Activated naive CD4-positive, alpha-beta T cell (primary cell): ENCODE results near the gene ZNF865.
"Not testable (repeated sequence)": the region's sequence is repeated elsewhere in the genome, so short reads cannot be mapped to it uniquely, and the experiment has no call there.

Experiments used
- DNase-seq, 4 experiments: peaks; one replicate each; lab custom pipeline; 2025; lab: John Stamatoyannopoulos, UW

ZNF865 gene

DNA sequence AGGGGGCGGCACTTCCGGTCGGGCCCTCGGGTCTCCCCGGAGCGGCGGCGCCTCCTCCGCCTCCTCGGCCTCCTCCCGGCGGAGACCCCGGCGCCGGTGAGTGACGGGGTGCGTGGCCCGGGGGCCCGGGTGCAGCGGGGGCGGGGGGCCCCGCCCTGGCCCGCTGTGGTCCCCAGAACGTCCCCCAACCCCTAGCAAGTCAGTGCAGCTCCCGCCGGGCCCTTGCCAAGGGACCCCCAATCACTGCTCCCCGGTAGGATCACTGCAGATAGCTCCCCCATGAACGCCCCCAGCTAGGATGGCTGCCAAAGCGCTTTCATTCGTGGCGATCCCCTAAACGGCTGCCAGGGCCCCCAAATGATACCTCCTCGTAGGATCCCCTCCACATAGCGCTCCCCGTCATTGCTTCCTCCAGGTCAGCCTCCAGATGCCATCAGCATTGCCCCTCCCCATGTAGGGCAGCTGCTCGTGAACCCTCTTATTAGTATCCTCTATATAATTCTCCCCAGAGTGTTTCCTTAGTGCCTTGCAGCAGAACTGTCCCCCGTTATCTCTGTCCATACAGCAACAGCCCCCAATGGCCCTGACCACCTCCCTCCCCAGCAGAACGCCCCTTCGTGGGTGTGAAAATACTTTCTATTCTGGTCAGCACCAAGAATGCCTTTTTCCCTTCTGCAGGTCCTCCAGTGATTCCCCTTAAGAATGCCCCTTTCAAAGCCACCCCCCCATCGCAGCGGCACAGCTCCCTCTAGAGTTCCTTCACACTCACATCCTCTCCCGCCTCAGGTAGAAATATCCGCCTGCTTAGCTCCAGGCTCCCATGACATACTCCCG is at the start of gene ZNF865:
Gene ZNF865 (plus strand): TSS at position 11 of the 834 bp plus-strand sequence. CDS start 7,972 bp downstream, outside the sequence.
- DNase-seq: peak in 2 of 4 experiments; percentile 42 to 57

DNA sequence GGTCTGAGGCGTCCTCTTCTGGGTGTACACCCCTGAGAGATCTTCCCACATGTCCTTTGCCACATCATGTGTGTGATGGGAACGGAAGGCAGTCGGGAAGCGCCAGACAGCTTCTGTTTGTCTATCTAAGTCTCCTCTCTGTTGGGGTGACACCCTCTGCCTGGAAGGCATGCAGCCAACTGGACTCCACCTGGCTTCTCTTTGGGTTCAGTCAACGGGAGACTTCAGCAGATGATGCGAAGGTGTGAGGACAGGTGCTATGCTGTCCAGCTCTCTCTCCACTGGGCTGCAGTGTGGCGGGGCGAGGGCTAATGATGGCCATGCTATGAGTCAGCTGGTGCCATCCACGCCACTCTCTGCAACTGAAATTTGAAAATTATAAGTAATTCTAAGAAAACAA is 45.8 kb upstream of the ZNF865 start:
- DNase-seq: no peak

GRCh38 chr19:55563261-55563690 is 42.2 kb upstream of the ZNF865 start:
- DNase-seq: no peak

- no peak for DNase-seq
Observed at GRCh38 chr19:55566823-55567222, 38.6 kb upstream of the ZNF865 start.

- DNase-seq: no peak
Observed at GRCh38 chr19:55567708-55568328, 37.6 kb upstream of the ZNF865 start.

DNA sequence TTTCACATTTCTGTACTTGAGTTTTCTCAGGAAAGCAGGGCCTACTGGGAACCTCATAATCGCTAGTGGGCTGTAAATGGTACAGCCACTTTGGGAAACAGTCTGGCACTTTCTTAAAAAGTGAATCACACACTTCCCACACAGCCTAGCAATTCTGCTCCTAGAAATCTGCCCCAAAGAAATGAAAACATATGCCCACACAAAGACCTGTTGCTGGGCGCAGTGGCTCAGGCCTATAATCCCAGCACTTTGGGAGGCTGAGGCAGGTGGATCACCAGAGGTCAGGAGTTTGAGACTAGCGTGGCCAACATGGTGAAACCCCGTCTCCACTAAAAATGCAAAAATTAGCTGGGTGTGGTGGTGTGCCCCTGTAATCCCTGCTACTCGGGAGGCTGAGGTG is 36.0 kb upstream of the ZNF865 start:
- not testable (repeated sequence) for DNase-seq

DNA sequence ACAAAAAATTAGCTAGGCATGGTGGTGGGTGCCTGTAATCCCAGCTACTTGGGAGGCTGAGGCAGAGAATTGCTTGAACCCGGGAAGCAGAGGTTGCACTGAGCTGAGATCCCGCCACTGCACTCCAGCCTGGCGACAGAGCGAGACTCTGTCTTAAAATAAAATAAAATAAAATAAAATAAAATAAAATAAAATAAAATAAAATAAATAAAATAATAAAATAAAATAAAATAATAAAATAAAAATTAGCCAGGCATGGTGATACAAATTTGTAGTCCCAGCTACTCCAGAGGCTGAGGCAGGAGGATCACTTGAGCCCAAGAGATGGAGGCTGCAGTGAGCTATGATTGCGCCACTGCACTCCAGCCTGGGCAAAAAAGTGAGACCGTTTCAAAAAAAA is 31.5 kb upstream of the ZNF865 start:
- not testable (repeated sequence) for DNase-seq

GRCh38 chr19:55576746-55577145 is 28.7 kb upstream of the ZNF865 start:
- DNase-seq: no peak

- DNase-seq: no peak
Observed at GRCh38 chr19:55578031-55578760, 27.3 kb upstream of the ZNF865 start.

DNA sequence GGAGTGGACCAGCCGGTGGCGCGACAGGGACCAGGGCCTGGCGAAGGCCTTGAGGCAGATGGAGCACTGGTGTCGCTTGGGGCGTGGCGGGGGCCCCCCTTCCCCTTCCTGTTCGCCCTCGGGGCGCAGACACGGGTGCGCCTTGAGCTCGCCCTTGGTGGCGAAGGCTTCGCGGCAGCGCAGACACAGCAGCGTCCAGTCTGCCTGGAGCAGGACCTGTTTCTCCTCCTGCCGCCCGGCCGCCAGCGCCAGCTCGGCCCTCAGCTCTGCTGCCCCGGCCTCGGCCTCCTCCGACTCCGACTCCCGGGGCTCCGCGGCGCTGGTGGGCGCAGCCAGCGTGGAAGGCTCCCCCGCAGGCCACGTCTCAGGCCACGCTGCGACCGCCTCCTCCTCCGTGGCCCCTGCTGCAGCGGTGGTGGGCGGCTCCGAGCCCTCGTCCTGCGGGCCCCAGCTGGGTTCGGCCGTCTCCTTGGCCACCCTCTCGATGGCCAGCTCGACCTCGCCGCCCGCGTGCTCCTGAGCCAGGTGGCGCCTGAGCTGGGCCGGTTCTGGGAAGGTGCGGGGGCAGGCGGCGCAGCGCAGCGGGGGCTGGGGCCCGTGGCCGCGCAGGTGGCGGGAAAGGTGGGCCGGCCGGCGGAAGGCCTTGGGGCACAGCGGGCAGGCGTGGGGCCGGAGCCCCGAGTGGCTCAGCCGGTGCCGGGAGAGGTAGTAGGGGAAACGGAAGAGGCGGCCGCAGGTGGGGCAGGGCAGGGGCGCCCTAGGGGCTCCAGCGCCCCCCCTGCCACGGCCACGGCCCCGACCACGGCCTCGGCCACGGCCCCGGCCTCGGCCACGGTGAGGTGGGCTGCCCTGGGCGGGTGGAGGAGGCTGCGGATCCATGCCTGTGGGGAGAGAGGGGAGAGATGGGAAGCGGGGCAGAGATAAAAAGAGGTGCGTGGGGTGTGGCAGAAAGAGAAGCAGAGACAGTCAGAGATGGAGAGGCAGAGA is 26.4 kb upstream of the ZNF865 start:
- no peak for DNase-seq

GRCh38 chr19:55579766-55580621 is 25.5 kb upstream of the ZNF865 start:
- no peak for DNase-seq

- peak; percentile 43 to 61 (median 58) for DNase-seq
Observed at GRCh38 chr19:55580628-55581144, 24.8 kb upstream of the ZNF865 start, which contains the start of gene ZNF579. Gene ZNF579, minus strand, starts transcription at chr19:55580848. Its CDS starts 1,209 bp downstream, at chr19:55579639.

- DNase-seq: no peak
Observed at GRCh38 chr19:55581145-55581822, 24.2 kb upstream of the ZNF865 start.

DNA sequence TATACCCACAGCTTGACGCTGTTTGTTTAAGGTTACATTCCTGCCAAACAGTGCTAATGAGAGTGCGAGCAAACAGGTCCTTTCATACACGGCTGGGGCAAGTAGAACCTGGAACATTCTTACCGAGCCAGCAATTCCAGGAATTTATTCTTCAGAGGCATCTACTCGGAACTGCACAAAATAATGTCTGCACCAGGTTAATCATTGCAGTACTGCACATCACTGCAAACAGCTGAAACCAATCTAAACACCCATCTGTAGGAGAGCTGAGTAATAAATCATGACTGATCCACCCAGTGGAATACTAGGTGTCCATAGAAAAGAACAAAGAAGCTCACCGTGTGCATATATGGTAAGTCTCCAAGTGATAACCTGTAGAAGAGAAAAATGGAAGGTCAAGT is 23.6 kb upstream of the ZNF865 start:
- DNase-seq: no peak

GRCh38 chr19:55582284-55582683 is 23.2 kb upstream of the ZNF865 start:
- DNase-seq: not testable (repeated sequence)

GRCh38 chr19:55583897-55584296 is 21.6 kb upstream of the ZNF865 start:
- DNase-seq: not testable (repeated sequence)

GRCh38 chr19:55584871-55585270 is 20.6 kb upstream of the ZNF865 start:
- no peak for DNase-seq

DNA sequence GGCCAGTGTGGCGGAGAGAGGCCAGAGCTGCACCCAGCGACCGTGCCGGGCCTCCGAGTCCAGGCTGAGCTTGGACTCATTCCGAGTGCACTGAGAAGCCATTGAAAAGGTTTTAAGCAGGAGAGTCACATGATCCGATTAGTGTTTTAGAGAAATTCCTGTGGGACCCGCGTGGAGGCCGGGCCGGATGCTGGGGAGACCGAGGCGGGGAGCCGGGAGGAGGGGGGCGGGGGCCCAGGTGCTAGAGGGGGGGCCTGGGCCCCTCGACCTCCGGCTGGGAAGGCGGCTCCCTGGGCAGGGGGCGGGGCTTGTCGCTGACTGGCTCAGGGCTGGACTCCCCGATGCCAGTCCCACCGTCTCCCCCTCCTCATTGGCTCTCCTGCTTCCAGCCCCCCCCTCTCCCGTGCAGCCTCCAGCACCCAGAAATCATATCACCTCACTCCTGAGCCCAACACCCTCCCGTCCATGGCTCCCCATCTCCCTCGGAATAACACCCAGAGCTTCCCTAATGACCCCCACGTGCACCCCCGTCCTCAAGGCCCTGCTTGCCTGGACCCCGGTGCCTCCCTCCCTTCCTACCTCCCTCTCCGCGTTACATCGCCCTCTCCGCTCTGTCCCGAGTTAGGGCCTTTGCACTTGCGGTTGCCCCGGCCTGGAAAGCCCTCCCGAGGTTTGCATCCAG is 19.6 kb upstream of the ZNF865 start:
- peak in 2 of 4 experiments; percentile 21 to 36 for DNase-seq
